NCI-H128 (cell line): ENCODE measurements around the gene DUS2.

Experiments
- DNase-seq: peaks from one replicate; lab custom pipeline; 2025; ENCODE audit not compliant: unreplicated experiment; lab: John Stamatoyannopoulos, UW

The DUS2 gene

GRCh38 chr16:68040506-68041288, 17.6 kb downstream of the DUS2 start:
- peak; percentile 21 for DNase-seq

- no peak for DNase-seq
Measured at GRCh38 chr16:68041783-68042182, 18.7 kb downstream of the DUS2 start.

GRCh38 chr16:68046106-68046505, 23.0 kb downstream of the DUS2 start:
- no peak for DNase-seq

GRCh38 chr16:68047987-68048386, 24.9 kb downstream of the DUS2 start:
- no peak for DNase-seq

GRCh38 chr16:68049449-68049848, 26.4 kb downstream of the DUS2 start:
- no peak for DNase-seq

- DNase-seq = no peak
Measured at GRCh38 chr16:68055395-68055794, 32.3 kb downstream of the DUS2 start.

- no peak for DNase-seq
Measured at GRCh38 chr16:68059804-68060203, 36.7 kb downstream of the DUS2 start.

- no peak for DNase-seq
Measured at GRCh38 chr16:68061396-68061795, 38.3 kb downstream of the DUS2 start.

GRCh38 chr16:68062910-68063393, 39.9 kb downstream of the DUS2 start:
- no peak for DNase-seq

GRCh38 chr16:68064791-68065365, 41.8 kb downstream of the DUS2 start:
- no peak for DNase-seq

GRCh38 chr16:68065716-68066305, 42.7 kb downstream of the DUS2 start:
- no peak for DNase-seq

GRCh38 chr16:68066763-68067162, 43.7 kb downstream of the DUS2 start:
- DNase-seq = no peak

- no peak for DNase-seq
Measured at GRCh38 chr16:68068926-68069325, 45.8 kb downstream of the DUS2 start.

- DNase-seq = no peak
Measured at GRCh38 chr16:68069511-68070248, 46.6 kb downstream of the DUS2 start.

- DNase-seq = no peak
Measured at GRCh38 chr16:68070249-68070730, 47.2 kb downstream of the DUS2 start.

GRCh38 chr16:68070806-68071517, 47.9 kb downstream of the DUS2 start:
- DNase-seq = no peak

- DNase-seq = no peak
Measured at GRCh38 chr16:68071518-68071901, 48.4 kb downstream of the DUS2 start.

- DNase-seq = no peak
Measured at GRCh38 chr16:68072038-68072695, 49.1 kb downstream of the DUS2 start.

- no peak for DNase-seq
Measured at GRCh38 chr16:68073902-68074760, 51.0 kb downstream of the DUS2 start.
